HG02884 (cell line): Measurements from ENCODE around the gene C1QTNF12.
"Not testable (repeated sequence)": the region's sequence is repeated elsewhere in the genome, so short reads cannot be mapped to it uniquely, and the experiment has no call there.

Source experiments
- ATAC-seq: cut with Tn5 transposase; IDR thresholded peaks from one replicate; pipeline ENCODE4 v1.9.1; 2021; ENCODE audit warnings: mild to moderate bottlenecking, moderate library complexity; ENCODE audit not compliant: unreplicated experiment

The C1QTNF12 gene

GRCh38 chr1:1259951-1260600 lies 13.6 kb upstream of the C1QTNF12 start:
- no peak for ATAC-seq

DNA sequence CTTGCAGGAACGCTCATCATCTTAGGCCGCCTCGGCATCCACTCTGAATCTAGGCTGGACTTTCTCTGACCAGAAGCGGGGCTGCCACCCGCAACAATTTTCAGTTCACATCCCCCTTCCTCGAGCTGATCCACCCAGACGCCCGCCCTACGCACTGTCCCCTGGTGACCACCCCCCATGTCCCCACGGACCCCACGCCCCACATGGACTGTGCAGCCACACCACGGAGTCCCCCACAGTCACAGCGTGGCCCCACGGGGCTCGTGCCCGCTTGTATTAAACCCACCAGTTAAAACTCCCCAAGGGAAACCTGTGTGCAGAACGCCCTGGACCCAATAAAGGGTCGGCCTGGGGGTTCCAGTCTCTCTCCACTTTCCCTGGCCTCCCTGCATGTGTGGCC lies 13.0 kb upstream of the C1QTNF12 start:
- ATAC-seq, result no peak

GRCh38 chr1:1259119-1259488 lies 12.6 kb upstream of the C1QTNF12 start:
- ATAC-seq, result no peak

DNA sequence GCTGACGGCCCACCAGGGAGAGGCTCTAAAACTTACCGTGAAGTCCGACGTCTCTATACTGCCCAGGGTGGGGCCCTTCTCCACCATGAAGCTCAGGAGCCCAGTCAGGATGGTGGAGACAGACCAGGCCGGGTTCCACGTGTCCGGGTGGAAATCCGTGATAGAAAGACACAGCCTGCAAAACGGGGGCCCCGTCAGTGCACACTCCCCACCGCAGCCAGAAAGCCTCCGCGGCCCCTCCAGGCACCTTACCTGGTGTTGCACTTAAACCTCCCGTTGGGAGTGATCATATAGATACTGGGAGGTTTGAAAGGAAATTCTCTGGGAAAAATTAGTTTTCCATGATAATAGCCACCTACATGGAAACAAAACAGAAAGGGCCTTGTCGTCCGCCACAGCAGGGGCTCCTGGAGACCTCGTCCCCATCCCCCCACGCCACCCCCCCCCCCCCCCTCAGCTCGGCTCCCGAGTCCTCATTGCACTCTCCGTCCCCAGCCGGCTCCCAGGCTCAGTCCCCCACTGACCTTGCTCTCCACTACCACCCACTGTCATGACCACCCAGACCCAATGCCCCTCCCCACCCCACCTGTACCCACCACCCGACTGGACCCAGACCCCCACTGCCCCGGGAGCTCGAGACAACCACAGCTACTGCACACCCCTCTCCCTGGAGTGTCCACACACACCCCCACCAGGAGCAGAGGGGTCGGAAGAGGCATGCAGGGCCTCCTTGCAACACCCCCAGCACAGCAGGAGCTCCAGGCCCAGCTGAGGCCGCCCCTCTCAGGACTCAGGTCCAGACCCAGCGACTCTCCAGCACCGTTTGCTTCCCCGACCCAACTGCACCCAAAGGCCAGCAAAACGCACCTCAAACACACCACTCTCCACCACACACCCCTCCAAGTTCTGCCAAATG lies 10.7 kb upstream of the C1QTNF12 start:
- ATAC-seq, result no peak

GRCh38 chr1:1255611-1256010 lies 9.1 kb upstream of the C1QTNF12 start:
- no peak for ATAC-seq

DNA sequence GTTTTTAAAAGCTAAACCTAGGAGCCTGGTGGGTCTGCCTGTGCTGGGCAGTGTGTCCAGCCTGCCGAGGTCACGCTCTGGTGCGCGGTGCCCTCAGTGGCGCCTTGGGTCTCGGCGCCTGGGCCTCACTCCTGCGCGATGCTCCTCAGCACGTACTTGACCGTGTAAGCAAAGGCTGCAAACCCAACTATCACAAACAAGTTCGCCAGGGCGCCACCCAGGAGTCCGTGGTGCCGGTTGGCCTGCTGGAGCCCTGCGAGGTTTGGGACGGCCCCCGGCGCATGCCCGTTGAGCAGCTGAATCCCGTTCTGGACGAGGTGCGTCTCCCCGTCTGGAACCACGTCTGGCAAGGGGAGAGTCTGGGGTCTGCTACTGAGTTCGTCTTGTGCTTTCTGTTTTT lies 8.6 kb upstream of the C1QTNF12 start:
- no peak for ATAC-seq

DNA sequence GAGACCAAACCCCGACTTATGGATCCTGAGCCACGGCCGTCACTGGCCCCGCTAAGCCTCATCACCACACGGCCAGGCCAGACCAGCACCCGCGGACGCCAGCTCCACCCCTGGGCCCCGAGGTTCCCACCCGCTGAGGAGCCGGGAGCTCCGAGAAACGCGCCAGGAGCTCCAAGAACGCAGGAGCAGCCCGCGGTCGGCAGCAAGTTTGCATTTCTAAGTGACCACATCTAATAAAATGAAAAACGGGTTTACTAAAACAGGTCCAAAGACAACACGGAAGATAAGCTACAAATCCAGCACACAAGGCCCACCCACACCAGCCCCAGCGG lies 8.1 kb upstream of the C1QTNF12 start:
- no peak for ATAC-seq

DNA sequence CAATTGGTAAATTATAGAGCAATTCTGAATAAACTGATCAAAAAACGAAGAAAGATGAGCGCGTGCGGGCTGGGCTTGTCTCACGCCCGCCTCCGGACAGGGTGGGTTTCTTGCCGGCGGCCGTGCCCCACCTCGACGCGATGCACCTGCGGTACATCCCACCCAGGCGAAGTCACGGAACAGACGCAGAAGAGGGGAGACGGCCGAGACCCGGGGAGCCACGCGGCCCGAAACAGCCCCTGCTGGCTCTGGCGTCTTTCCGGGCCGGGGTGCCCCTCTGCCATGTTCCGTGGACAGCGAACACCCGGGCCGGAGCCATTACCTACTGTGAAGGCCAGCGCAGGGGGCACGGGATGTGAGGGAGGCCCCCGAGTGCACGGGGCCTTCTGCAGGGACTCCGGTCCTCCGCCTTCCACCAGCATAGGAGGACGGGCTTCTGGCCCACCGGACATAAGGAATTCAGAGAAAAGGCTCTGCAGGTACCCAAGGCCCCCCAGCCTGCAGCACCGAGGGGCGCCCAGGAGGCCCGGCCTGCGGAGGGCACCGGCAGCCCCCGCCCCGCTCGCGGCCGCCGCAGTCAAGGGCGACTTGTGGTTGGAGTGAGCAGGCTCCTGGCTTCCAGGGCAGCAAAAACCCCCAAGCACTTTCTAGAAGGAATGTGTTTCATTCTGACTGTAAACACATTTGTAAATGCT lies 7.6 kb upstream of the C1QTNF12 start:
- ATAC-seq, result no peak

DNA sequence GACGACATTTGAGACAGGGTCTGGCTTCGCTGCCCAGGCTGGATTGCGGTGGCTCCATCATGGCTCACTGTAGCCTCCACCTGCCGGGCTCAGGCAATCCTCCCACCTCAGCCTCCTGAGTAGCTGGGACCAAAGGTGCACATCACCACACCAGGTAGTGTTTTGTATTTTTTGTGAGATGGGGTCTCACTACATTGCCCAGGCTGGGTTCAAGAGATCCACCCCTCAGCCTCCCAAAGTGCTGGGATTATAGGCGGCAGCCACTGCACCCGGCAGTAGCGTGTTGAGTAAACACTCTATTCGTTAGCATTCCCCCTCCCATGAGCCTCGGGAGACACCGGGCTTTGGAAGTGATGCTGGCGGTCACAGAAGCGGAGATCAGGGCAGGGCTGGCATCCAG lies 6.8 kb upstream of the C1QTNF12 start:
- no peak for ATAC-seq

DNA sequence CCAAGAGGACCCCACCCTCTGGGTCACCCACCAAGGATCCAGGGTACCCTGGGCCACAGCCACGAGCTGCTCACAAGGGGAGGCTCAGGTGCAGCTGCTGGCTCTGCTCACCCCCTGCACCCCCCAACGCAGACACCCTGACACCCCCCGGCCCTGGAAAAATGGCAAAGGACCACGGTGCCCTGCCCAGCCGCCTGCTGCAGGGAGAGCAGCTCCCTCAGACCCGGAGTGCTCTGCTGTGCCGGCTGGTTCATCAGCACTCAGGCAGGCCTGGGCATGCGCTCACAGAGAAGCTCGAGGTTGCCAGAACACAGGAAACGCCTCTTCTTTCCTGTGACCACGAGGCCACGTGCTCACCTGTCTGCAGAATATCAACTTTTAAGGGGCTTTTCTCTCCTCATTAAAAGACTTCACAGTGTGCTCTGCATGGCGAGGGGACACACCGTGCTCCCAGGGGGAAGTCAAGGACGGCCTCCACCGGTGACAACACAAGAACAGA lies 4.3 kb upstream of the C1QTNF12 start:
- no peak for ATAC-seq

DNA sequence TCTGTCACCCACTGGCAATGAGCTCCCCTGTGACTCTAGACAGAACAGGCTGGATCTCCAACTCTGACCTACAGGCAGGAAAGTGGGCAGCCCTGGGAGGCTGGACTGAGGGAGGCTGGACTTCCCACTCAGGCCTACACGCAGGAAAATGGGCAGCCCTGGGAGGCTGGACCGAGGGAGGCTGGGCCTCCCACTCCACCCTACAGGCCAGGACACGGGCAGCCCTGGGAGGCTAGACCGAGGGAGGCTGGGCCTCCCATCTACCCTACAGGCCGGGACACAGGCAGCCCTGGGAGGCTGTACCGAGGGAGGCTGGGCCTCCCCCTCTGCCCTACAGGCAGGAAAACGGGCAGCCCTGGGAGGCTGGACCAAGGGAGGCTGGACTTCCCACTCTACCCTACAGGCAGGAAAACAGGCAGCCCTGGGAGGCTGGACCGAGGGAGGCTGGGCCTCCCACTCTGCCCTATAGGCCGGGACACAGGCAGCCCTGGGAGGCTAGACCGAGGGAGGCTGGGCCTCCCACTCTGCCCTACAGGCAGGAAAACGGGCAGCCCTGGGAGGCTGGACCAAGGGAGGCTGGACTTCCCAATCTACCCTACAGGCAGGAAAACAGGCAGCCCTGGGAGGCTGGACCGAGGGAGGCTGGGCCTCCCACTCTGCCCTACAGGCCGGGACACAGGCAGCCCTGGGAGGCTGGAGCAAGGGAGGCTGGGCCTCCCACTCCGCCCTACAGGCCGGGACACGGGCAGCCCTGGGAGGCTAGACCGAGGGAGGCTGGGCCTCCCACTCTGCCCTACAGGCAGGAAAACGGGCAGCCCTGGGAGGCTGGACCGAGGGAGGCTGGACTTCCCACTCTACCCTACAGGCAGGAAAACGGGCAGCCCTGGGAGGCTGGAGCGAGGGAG lies 1.7 kb upstream of the C1QTNF12 start:
- ATAC-seq, result not testable (repeated sequence)

DNA sequence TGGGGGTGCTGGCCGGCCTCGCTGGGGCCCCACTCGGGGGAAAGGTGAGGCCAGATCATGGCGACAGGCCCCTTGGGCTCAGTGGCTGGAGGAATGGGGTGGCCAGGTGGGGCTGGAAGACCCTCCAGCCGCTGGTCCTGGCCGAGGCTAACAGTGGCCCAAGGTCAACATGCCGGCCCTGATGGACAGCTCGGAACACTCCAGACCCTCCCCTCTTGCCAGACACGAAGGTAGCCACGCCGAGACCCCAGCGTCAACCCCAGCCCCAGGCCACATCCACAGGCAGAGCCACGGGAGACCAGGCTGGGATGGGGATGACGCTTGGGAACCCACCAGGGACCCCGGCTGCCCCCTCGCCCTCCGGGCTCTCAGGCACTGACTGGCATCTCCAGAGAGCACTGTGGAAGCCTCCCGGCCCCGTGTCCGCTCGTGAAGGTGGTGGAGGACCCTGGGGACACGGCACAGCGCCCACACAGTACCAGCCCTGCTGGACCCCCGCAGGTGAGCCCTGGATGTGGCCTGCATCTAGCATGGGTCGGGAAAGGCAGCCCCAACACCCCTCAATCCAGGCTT lies 905 bp upstream of the C1QTNF12 start:
- ATAC-seq, result no peak

DNA sequence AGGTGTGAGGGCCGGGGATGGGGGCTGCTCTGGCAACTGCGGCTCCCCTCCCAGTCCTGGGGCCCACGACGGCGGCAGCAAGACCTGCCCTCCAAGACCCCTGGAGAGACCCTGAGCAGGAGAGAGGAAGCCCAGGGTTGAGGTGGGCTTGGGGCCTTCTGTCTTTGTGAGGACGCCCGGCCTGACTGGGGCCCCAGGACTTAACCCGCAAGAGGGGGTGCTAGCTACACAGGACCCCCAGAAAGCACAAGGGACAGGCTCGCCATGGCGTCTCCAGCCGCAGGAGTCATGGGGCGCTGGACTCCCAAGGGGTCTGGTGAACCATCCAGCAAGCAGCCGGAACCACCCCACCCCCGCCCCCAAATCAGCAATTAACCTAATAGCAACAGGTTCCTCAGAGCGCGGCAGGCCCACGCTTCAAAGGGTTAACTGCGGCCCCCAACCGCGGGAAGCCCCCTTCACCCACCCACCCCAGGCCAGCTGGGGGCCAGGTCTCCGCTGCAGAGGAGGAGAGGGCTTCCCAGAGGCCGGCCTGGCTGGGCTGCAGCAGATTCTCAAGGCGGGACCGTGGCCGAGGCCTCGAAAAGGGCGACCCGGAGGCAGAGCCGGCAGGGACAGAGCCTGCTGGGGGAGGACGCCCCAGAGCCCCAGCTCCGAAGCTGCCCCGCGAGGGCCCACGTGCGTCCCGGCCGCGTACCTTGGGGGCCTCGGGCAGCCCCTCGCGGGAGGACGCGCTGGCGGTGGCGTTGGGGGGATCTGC lies 525 bp downstream of the C1QTNF12 start:
- no peak for ATAC-seq

DNA sequence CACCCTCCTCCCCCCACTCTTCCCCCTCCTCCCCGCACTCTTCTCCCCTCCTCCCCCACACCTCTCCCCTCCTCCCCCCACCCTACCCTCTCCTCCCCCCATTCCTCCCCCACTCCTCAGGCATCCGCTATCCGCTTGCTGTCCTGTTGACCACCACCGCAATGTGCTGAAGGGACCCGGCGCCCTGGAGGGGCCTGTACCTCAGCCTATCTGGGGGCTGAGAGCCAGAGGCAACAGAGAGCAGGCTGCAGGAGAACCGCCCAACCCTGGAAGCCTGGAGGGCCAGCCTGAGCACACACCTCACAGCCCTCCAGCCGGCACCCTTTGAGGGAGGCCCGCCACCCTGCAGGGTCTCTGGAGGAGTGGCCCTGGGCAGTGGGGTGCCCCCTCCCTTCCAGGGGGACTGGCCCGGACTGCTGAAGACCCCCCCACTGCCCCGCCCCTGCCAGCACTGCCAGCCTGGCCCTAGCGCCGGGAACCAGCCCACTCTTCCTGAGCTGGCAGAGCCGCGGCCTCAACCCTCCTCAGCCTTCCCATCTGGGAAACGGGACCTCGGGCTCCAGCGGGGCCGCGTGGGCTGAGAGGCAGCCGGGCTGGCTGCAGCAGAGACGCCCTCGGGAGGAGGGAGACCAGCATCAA lies 1.2 kb downstream of the C1QTNF12 start:
- no peak for ATAC-seq

GRCh38 chr1:1244192-1244811 lies 2.2 kb downstream of the C1QTNF12 start:
- ATAC-seq, result no peak

- no peak for ATAC-seq
These were observed 2.7 kb downstream of the C1QTNF12 start for GRCh38 chr1:1243807-1244191.

- no peak for ATAC-seq
These were observed 3.3 kb downstream of the C1QTNF12 start for GRCh38 chr1:1243266-1243660.

- ATAC-seq, result no peak
These were observed 3.9 kb downstream of the C1QTNF12 start for GRCh38 chr1:1242461-1243265.
